Stimulated activated naive CD8-positive, alpha-beta T cell treated with anti-CD3 and anti-CD28 coated beads, Interleukin-15, amount 100 ng/mL, for 72 hours (primary cell): ENCODE results near the gene MNT.

Experiments used
- ATAC-seq: fragments of 150-1000 bp; cut with Tn5 transposase; 2 replicates; pipeline ENCODE4 v1.10.0; 2021; ENCODE audit warnings: mild to moderate bottlenecking, moderate library complexity
- DNase-seq, 2 donors: peaks; one replicate each; pipeline ENCODE4 v3.0.0; 2021 to 2022
- H3K27ac Mint-ChIP-seq, 2 donors: one replicate each; pipeline ENCODE4 v1.8.0; 2022; ENCODE audit warnings: mild to moderate bottlenecking in 2 of 2, mixed read lengths in 2 of 2, moderate library complexity in 2 of 2
- H3K27me3 Mint-ChIP-seq: one replicate; pipeline ENCODE4 v1.8.0; 2022; ENCODE audit warnings: mixed read lengths
- H3K4me1 Mint-ChIP-seq: one replicate; pipeline ENCODE4 v1.8.0; 2022; ENCODE audit warnings: mild to moderate bottlenecking, mixed read lengths
- H3K4me3 Mint-ChIP-seq, 2 donors: one replicate each; pipeline ENCODE4 v1.8.0; 2022; ENCODE audit warnings: mild to moderate bottlenecking in 2 of 2, mixed read lengths in 2 of 2, moderate library complexity in 1 of 2
- H3K9me3 Mint-ChIP-seq, 2 donors: one replicate each; pipeline ENCODE4 v1.8.0; 2022; ENCODE audit warnings: mixed read lengths in 2 of 2

The MNT gene

GRCh38 chr17:2369551-2370210, 31.2 kb downstream of the MNT start:
- no peak for DNase-seq
- no peaks in the 10 kb centered on the region for H3K27me3 Mint-ChIP-seq
- no peak overlapping the region for H3K4me3 Mint-ChIP-seq
- ATAC-seq: no peak
- H3K4me1 Mint-ChIP-seq: no peaks in the 10 kb centered on the region
- H3K9me3 Mint-ChIP-seq: no peaks in the 10 kb centered on the region
- peak overlapping the region in 1 of 2 donors; percentile 84 for H3K27ac Mint-ChIP-seq

- no peaks in the 10 kb centered on the region for H3K4me1 Mint-ChIP-seq
- H3K4me3 Mint-ChIP-seq: no peak overlapping the region
- DNase-seq (no peak), ATAC-seq (no peak)
- H3K27me3 Mint-ChIP-seq: no peaks in the 10 kb centered on the region
- no peaks in the 10 kb centered on the region for H3K9me3 Mint-ChIP-seq
- H3K27ac Mint-ChIP-seq: peak overlapping the region in 1 of 2 donors; percentile 48
These were observed 31.8 kb downstream of the MNT start for GRCh38 chr17:2369039-2369438.

- H3K4me3 Mint-ChIP-seq: no peak overlapping the region
- ATAC-seq (no peak), DNase-seq (no peak)
- no peaks in the 10 kb centered on the region for H3K4me1 Mint-ChIP-seq
- H3K27me3 Mint-ChIP-seq: no peaks in the 10 kb centered on the region
- H3K27ac Mint-ChIP-seq: no peak overlapping the region
- H3K9me3 Mint-ChIP-seq: no peaks in the 10 kb centered on the region
These were observed 32.5 kb downstream of the MNT start for GRCh38 chr17:2368359-2368758.

- no peaks in the 10 kb centered on the region for H3K9me3 Mint-ChIP-seq
- no peak for ATAC-seq
- peak overlapping the region in 1 of 2 donors; percentile 81 for H3K27ac Mint-ChIP-seq
- no peak for DNase-seq
- H3K4me3 Mint-ChIP-seq: no peak overlapping the region
- no peaks in the 10 kb centered on the region for H3K4me1 Mint-ChIP-seq
- H3K27me3 Mint-ChIP-seq: no peaks in the 10 kb centered on the region
These were observed 33.9 kb downstream of the MNT start for GRCh38 chr17:2366747-2367494.

- Mint-ChIP-seq H3K4me3 (no peak overlapping the region), H3K27me3 (no peaks in the 10 kb centered on the region), H3K4me1 (no peaks in the 10 kb centered on the region), H3K27ac (no peak overlapping the region), H3K9me3 (no peaks in the 10 kb centered on the region)
- ATAC-seq: no peak
- DNase-seq: no peak
These were observed 35.7 kb downstream of the MNT start for GRCh38 chr17:2365132-2365531.

GRCh38 chr17:2364763-2365116, 36.1 kb downstream of the MNT start:
- no peak for DNase-seq
- Mint-ChIP-seq H3K9me3 (no peaks in the 10 kb centered on the region), H3K27me3 (no peaks in the 10 kb centered on the region), H3K4me1 (no peaks in the 10 kb centered on the region), H3K4me3 (no peak overlapping the region), H3K27ac (no peak overlapping the region)
- no peak for ATAC-seq

GRCh38 chr17:2363851-2364762, 36.8 kb downstream of the MNT start:
- Mint-ChIP-seq H3K27ac (no peak overlapping the region), H3K4me3 (no peak overlapping the region)

GRCh38 chr17:2363318-2363717, 37.5 kb downstream of the MNT start:
- Mint-ChIP-seq H3K4me3 (no peak overlapping the region), H3K4me1 (no peaks in the 10 kb centered on the region), H3K27me3 (no peaks in the 10 kb centered on the region), H3K9me3 (no peaks in the 10 kb centered on the region), H3K27ac (no peak overlapping the region)
- ATAC-seq (no peak), DNase-seq (no peak)

More at GRCh38 chr17:2363851-2364762, 36.8 kb downstream of the MNT start:
- Mint-ChIP-seq H3K27me3 (no peaks in the 10 kb centered on the region), H3K4me1 (no peaks in the 10 kb centered on the region), H3K9me3 (no peaks in the 10 kb centered on the region)
- ATAC-seq (no peak), DNase-seq (no peak)

- Mint-ChIP-seq H3K27ac (no peak overlapping the region), H3K4me3 (no peak overlapping the region), H3K4me1 (no peaks in the 10 kb centered on the region), H3K9me3 (no peaks in the 10 kb centered on the region), H3K27me3 (no peaks in the 10 kb centered on the region)
- DNase-seq (no peak), ATAC-seq (no peak)
These were observed 38.0 kb downstream of the MNT start for GRCh38 chr17:2362881-2363280.

- no peak overlapping the region for H3K27ac Mint-ChIP-seq
- ATAC-seq (no peak), DNase-seq (no peak)
- H3K4me3 Mint-ChIP-seq: no peak overlapping the region
- H3K9me3 Mint-ChIP-seq: no peaks in the 10 kb centered on the region
- H3K27me3 Mint-ChIP-seq: no peaks in the 10 kb centered on the region
- no peaks in the 10 kb centered on the region for H3K4me1 Mint-ChIP-seq
These were observed 38.4 kb downstream of the MNT start for GRCh38 chr17:2362416-2362815.

GRCh38 chr17:2362016-2362415, 38.8 kb downstream of the MNT start:
- no peak overlapping the region for H3K4me3 Mint-ChIP-seq
- H3K9me3 Mint-ChIP-seq: no peaks in the 10 kb centered on the region
- DNase-seq (no peak), ATAC-seq (no peak)
- no peaks in the 10 kb centered on the region for H3K27me3 Mint-ChIP-seq
- H3K4me1 Mint-ChIP-seq: no peaks in the 10 kb centered on the region
- no peak overlapping the region for H3K27ac Mint-ChIP-seq

GRCh38 chr17:2361010-2361760, 39.7 kb downstream of the MNT start:
- no peak for DNase-seq
- no peak overlapping the region for H3K4me3 Mint-ChIP-seq
- no peaks in the 10 kb centered on the region for H3K4me1 Mint-ChIP-seq
- no peaks in the 10 kb centered on the region for H3K27me3 Mint-ChIP-seq
- H3K9me3 Mint-ChIP-seq: no peaks in the 10 kb centered on the region
- H3K27ac Mint-ChIP-seq: peak overlapping the region in 1 of 2 donors; percentile 28
- ATAC-seq: no peak

GRCh38 chr17:2357931-2358434, 42.9 kb downstream of the MNT start:
- DNase-seq (no peak), ATAC-seq (no peak)
- H3K9me3 Mint-ChIP-seq: no peaks in the 10 kb centered on the region
- H3K4me1 Mint-ChIP-seq: peaks cover 17% of the 10 kb centered on the region
- H3K4me3 Mint-ChIP-seq: no peak overlapping the region
- no peak overlapping the region for H3K27ac Mint-ChIP-seq
- no peaks in the 10 kb centered on the region for H3K27me3 Mint-ChIP-seq

- no peak overlapping the region for H3K27ac Mint-ChIP-seq
- H3K27me3 Mint-ChIP-seq: no peaks in the 10 kb centered on the region
- no peak for ATAC-seq
- H3K4me3 Mint-ChIP-seq: no peak overlapping the region
- H3K4me1 Mint-ChIP-seq: peaks cover 25% of the 10 kb centered on the region
- no peaks in the 10 kb centered on the region for H3K9me3 Mint-ChIP-seq
- no peak for DNase-seq
These were observed 43.6 kb downstream of the MNT start for GRCh38 chr17:2357237-2357636.

GRCh38 chr17:2354311-2354710, 46.5 kb downstream of the MNT start:
- DNase-seq (no peak), ATAC-seq (no peak)
- peaks cover 26% of the 10 kb centered on the region for H3K4me1 Mint-ChIP-seq
- no peak overlapping the region for H3K4me3 Mint-ChIP-seq
- no peaks in the 10 kb centered on the region for H3K27me3 Mint-ChIP-seq
- no peak overlapping the region for H3K27ac Mint-ChIP-seq
- H3K9me3 Mint-ChIP-seq: no peaks in the 10 kb centered on the region
